GDM1 (cell line): ENCODE measurements around the gene CRHR1.

Experiments
- DNase-seq: peaks from one replicate; lab custom pipeline; 2025; lab: John Stamatoyannopoulos, UW

The CRHR1 gene

DNA sequence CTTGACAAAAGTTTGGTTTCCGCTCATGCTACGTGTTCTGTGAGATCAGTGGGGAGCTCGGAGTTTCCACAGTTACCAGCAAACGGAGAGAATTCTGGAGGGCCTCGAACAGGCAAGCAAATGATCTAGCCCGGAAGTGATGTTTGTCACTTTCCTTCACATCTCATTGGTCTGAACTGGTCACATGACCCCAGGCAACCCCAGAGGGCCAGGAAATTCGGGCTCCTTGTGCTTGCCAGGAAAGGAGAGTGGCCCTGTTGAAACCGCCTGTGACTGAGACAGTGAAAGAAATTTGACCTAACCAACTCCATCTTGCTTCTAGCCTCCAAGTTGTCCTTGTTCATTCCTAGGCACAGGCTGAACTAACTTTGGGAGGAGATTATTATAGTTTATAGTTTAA is 83.6 kb downstream of the CRHR1 start:
- DNase-seq, result no peak

- no peak for DNase-seq
These were observed 84.2 kb downstream of the CRHR1 start for GRCh38 chr17:45868276-45868675.

DNA sequence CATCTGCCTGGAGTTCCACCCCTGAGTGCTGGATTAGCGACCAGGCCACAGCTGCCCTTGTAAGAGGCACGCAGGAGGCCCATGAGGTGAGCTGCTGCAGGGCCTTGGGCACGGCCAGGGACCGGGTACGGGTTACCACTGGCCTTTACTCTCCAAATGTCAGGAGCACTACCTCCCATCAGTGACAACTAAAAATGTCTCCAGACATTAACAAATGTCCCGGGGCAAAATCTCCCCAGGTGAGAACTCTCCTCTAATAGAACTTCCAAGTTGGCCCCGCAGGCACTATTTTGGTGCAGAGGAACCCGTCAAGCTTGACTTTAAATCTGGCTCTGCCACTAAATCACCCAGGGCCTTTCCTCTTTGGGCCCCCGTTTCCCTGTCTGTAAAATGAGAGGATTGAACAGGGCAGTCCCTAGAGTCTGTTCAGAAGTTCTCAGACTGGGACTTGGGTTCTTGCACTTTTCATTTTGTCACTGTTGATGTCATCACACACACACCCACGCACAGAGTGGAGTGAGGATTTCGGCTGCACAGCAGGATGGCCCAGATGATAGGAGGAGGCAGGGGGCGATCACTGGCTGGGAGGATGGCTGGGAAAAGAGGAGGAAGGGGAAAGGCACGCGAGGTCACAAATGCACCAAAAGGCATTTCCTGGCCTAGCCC is 85.7 kb downstream of the CRHR1 start:
- no peak for DNase-seq

DNA sequence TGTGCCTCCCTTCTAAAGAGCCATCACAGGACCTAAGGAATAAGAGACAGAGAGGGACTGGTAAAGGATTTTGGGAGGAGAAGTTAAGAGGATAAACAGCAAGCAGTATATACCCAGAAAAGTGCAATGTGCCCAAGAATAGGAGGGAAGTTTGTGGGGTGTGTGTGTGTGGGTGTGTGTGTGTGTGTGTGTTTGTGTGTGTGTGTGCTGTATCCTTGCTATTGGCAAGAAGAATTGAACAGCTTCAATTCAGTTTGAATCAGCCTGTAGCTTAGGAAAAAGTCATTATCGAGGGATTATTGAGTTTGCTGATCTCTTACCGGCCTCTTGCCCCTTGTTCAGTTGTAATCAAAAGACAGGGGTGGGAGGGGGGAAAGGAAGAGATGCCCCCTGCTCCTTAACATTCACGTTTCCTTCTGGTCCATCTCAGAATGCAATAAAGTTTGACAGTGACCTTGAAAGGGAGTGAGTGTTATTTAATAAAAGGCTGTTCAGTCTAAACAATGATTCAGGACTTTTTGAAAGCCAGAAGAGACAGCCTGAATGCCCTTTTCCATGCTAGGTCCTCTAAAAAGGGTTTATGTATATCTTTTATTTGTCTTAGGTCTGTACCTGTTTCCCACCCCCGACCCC is 86.3 kb downstream of the CRHR1 start:
- DNase-seq, result no peak

DNA sequence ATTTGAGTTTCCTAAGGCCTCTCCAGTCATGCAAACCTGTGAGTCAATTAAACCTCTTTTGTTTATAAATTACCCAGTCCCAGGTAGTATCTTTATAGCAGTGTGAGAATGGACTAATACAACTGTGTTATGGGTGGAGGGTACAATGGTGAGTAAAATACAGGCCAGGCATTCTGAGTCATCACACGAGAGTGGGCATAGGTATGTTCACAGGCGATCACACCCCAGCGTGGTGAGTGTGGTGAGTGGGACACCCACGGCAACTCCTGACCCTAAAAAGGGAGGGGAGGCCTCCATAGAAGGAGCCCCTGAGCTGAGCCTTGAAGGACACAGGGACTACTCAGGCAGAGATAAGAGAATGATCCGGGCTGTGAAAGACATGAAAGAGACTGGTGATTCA is 87.6 kb downstream of the CRHR1 start:
- DNase-seq, result no peak

DNA sequence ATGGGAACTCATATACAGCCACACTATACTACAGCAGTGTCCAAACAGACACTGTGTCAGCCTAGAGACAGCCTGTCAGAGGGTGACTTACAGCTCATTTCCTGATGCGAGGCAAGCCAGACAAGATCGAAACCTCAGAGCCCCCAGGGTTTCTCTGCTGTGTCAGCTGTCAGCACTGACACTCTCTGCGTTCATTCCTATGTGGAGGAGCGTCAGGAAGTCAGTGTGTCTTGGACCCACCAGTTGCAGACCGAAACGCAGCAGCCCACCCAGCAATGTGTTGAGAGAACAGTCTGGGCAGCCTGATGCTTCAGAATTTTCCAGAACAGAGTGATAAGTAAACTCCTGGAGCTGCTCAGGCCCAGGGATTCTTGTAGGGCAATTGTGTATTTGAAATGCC is 89.6 kb downstream of the CRHR1 start:
- peak; percentile 38 for DNase-seq

GRCh38 chr17:45874151-45874550 is 90.0 kb downstream of the CRHR1 start:
- DNase-seq, result no peak

GRCh38 chr17:45876539-45876938 is 92.4 kb downstream of the CRHR1 start:
- no peak for DNase-seq

DNA sequence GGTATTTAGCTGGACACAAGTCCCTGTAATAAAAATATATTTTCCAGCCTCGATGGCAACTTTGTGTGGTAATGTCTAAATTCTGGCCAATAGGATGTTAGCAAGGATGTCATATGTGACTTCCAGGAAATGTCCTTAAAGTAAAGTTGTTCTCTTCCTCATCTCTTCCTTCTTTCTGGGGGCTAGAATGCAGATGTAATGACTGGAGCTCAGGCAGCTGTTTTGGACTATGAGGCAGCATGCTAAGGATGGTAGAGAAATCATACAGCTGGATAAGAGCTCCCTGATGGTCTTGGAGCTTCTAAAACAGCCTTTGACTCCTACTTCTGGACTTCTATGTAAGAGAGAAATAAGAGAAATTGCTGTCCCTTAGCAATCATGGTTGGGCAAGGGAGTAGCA is 93.3 kb downstream of the CRHR1 start:
- no peak for DNase-seq

DNA sequence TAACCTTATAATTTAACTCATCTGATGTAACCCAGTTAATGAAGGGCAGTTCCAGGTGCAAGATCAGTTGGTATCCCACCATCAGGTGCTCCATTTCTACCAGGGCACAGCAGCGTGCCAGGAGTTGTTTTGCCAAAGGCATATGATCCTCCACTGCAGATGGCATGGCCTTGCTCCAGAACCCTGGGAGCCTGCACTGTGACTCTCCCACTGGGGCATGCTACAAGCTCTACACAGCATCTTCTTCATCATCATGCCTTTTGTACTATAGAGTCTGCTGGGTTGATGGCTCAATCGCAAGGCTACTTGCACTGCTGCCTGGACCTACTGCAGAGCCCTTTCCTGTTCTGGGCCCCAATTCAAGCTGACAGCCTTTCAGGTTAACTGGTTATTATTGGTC is 98.9 kb downstream of the CRHR1 start:
- DNase-seq, result no peak
